Measurements from ENCODE around the gene SLC43A3. TPM values are rescaled to one million over a fixed set of nuclear protein-coding genes. Genes with fewer than 3 reads are reported as not detected.

Gene SLC43A3
- total and polyA plus RNA-seq, 9 of the 15 experiments (the other 6 are each of a cell fraction or from before 2014, with no cell fraction given), result 63.7 to 281 (median 139) TPM

DNA sequence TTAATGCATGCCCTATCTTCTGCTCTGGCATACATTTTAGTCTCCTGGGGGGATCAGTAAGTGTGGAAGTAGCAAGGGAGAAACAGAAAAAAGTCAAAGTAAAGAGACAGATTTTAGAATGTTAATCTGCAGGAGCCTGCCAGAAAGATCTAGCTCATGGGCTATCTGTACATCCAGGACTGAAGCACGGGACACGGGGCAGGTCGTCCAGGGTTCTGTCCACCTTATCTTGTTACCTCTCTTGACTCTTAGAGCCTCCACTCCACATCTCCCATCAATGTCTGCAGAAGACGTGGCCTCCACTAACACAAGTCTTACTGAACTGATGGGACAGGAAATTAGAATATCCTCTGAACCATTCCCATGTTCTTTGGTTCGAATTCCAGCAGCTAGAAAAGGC lies 1.7 kb upstream of the SLC43A3 start (continued):
- TF ChIP-seq CBFA2T3 (IDR thresholded peaks at IDR 0.05), result peak; percentile 70
- no peak for TF ChIP-seq RBFOX2 (IDR thresholded peaks at IDR 0.05; ENCODE audit: low read depth, low read length)
- 0 out of 2 replicates have a peak, but pooled peaks have one; percentile 20 for TF ChIP-seq SMAD4 (CRISPR knock-in tag; conservative IDR thresholded peaks at IDR 0.05)
- TF ChIP-seq CXXC5 (CRISPR knock-in tag; IDR thresholded peaks at IDR 0.05), result peak; percentile 47
- TF ChIP-seq BMI1 (IDR thresholded peaks at IDR 0.05; ENCODE audit: low read length), result no peak

- WGBS (ENCODE audit: insufficient coverage, low coverage, missing lambda C conversion rate), result 70% methylated on average over 8 of the region's 8 CpGs
- H3K4me1 ChIP-seq (replicated peaks in 1 of 2; ENCODE audit: control insufficient read depth in 2 of 2, insufficient read depth in 2 of 2, low read length in 2 of 2), result peaks cover 49 to 64% of the 10 kb centered on the region in 2 experiments
- peak overlapping the region; percentile 39 to 96; a peak in 3 of 4 replicates for H3K9ac ChIP-seq (ENCODE audit: insufficient read depth in 1 of 2, low read depth in 2 of 2, low read length in 2 of 2)
- H3K4me2 ChIP-seq (ENCODE audit: insufficient read depth, low read length), result peak overlapping the region; percentile 9
- ATAC-seq (no peak), DNase-seq (ENCODE audit: extremely low read depth in 1 of 4, low spot score in 3 of 4) (no peak), FAIRE-seq (no peak)
- TF ChIP-seq ZNF212 (CRISPR knock-in tag; IDR thresholded peaks at IDR 0.05), result no peak
- no peak for TF ChIP-seq PHB (CRISPR knock-in tag; IDR thresholded peaks at IDR 0.05)
- TF ChIP-seq HEY1 (CRISPR knock-in tag; IDR thresholded peaks at IDR 0.05; ENCODE audit: borderline replicate concordance), result no peak
- no peak for TF ChIP-seq NUFIP1 (IDR thresholded peaks at IDR 0.05; ENCODE audit: partially characterized antibody)
- TF ChIP-seq PTRF (tag; IDR thresholded peaks at IDR 0.05), result no peak
- no peak for TF ChIP-seq PURB (CRISPR knock-in tag; IDR thresholded peaks at IDR 0.05; ENCODE audit: low read depth)
- ChIA-PET CTCF (ENCODE audit: low intra/inter-chr PET ratio) (no interaction called here), POLR2A (interaction anchor here (0.6 to 1.5 kb wide), 7 partner anchors 9 to 115 kb away, joined by 3 to 7 read pairs (median 4); no protein-coding TSS in a partner anchor)
- H3K4me3 ChIP-seq, result no peak overlapping the region
- H4K20me1 ChIP-seq (replicated peaks; ENCODE audit: control insufficient read depth, insufficient read depth, low read length), result peaks cover 12% of the 10 kb centered on the region; the same call in 1 of the 2 replicates
- H3K9me3 ChIP-seq (replicated peaks; ENCODE audit: control insufficient read depth, insufficient read depth, low read depth, low read length), result no peaks in the 10 kb centered on the region
- intact Hi-C loops (cut with micrococcal nuclease) (no loop called here), in situ Hi-C loops (cut with MboI) (no loop called here)
- H2AFZ ChIP-seq (ENCODE audit: low read depth, low read length), result no peak overlapping the region
- peaks cover 46% of the 10 kb centered on the region for H3K79me2 ChIP-seq (ENCODE audit: control insufficient read depth, insufficient read depth, low read length)
- no TSS peak for BruUV-seq (replicated peaks)
- peak overlapping the region; percentile 91 for H3K27ac ChIP-seq (ENCODE audit: extremely low read depth, low read depth, low read length)
- H3K27me3 ChIP-seq (ENCODE audit: control insufficient read depth in 2 of 2, insufficient read depth in 2 of 2, low read length in 2 of 2), result no peaks in the 10 kb centered on the region
- H3K36me3 ChIP-seq (ENCODE audit: control insufficient read depth, insufficient read depth, low read length), result peaks cover 35% of the 10 kb centered on the region
- peaks cover 7% of the 10 kb centered on the region for H3K9me1 ChIP-seq (ENCODE audit: control insufficient read depth, insufficient read depth, low read length)
Measured at GRCh38 chr11:57427727-57428082, 784 bp upstream of the SLC43A3 start.

Data from K562 (cell line).